Muscle of arm (tissue), 12 donors: ENCODE data around the gene ELL3. TPM values are rescaled to one million over a fixed set of nuclear protein-coding genes. Genes with fewer than 3 reads are reported as not detected.
"Not testable (repeated sequence)": the region's sequence is repeated elsewhere in the genome, so short reads cannot be mapped to it uniquely, and the experiment has no call there.

Source experiments
- DNase-seq: peaks from one replicate; pipeline ENCODE4 v3.0.0-alpha.2; 2013
- polyA plus RNA-seq, 12 donors: library from polyadenylated mRNA; unstranded; fragments of 120-200 nt; gene quantifications; one replicate each; pipeline ENCODE4 v1.2.1, GENCODE V29; 2013; ENCODE audit not compliant: insufficient read length in 12 of 12

ELL3 gene
- polyA plus RNA-seq, 12 donors = 1.7 to 6.3 (median 3.4) TPM; not detected in 2

DNA sequence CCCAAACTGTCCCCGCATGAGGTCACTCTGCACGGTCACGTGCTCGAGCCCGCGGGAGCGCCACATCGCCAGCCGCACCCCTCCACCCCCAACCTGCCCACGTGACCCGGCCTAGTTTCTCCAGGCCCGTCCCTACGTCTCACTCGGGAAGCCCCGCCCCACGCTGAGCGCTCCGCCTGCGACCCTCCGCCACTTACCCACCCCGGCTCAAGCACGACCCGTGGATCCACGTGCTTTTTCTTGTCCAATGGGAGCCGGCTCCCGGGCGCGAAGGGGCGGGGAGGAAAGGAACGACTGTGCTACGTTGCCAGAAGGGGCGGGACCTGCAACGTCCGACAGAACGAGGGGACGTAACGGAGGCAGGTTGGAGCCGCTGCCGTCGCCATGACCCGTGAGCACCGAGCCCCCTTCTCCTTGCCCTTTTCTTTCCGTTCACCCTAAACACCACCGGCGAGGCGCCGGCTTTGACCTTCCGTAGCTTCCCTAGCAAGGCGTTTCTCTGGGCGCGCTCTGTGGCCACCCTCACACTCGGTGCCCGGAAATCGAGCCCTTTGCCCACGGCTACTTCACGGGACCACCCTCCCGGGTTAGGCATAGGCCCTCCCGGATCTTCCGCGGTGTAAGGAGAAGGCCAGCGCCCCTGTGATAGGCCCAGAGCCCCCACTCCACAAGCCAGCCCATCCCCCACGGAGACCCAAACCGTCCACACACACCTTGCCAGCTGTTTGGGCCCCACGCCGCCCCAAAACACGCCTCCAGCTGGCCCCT lies 15.4 kb upstream of the ELL3 start, which contains the start of gene SERF2:
TSS of gene SERF2 (plus strand) at position 328 of the 768 bp plus-strand sequence. CDS start at position 385, 57 bp downstream.
- peak; percentile 100 for DNase-seq

DNA sequence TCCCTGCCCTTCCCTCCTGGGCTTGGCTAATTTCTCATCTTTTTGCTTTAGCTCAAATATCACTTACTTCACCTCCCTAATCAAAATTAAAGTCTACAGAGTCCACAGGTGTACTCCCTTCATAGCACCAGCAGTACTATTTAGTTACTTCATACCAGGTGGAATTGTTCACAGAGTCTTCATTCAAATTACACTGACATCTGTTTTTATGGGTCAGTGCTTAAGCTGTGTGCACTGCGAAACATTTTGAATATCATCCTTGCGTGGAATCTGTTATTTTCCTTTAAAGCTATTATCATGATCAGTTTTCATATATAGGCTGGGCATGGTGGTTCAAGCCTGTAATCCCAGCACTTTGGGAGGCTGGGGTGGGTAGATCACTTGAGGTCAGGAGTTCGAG lies 12.6 kb upstream of the ELL3 start:
- DNase-seq = no peak

- DNase-seq = no peak
Measured at GRCh38 chr15:43779016-43779415, 2.2 kb upstream of the ELL3 start.

- DNase-seq = peak; percentile 79
Measured at GRCh38 chr15:43777267-43777914, 625 bp upstream of the ELL3 start.

- peak; percentile 17 for DNase-seq
Measured at GRCh38 chr15:43776101-43776717, 557 bp downstream of the ELL3 start.

GRCh38 chr15:43775411-43775965 lies 1.3 kb downstream of the ELL3 start:
- no peak for DNase-seq

GRCh38 chr15:43774062-43774461 lies 2.7 kb downstream of the ELL3 start:
- no peak for DNase-seq

- no peak for DNase-seq
Measured at GRCh38 chr15:43772624-43773023, 4.1 kb downstream of the ELL3 start.

- DNase-seq = no peak
Measured at GRCh38 chr15:43771816-43772215, 5.0 kb downstream of the ELL3 start.

GRCh38 chr15:43769584-43770228 lies 7.1 kb downstream of the ELL3 start:
- DNase-seq = peak; percentile 31

GRCh38 chr15:43763819-43764446 lies 12.8 kb downstream of the ELL3 start:
- no peak for DNase-seq

DNA sequence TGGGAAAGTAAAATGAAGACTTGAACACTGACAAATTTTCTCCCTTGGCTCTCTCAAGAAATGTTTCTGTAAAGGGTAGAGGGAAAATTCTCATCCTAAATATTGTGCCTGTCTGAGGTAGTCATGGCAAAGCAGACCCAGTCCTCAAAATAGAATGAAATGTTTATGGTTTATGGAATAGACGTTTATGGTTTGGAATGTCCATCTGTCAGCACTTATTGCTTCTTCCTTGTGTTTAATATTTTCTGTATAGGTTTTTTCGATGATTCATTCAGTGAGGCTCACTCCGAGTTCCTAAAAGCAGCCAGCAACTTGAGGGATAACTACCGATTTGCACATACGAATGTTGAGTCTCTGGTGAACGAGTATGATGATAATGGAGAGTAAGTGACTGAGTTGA lies 13.9 kb downstream of the ELL3 start:
- no peak for DNase-seq

- DNase-seq = no peak
Measured at GRCh38 chr15:43751885-43752284, 24.9 kb downstream of the ELL3 start.

GRCh38 chr15:43749690-43750345 lies 26.9 kb downstream of the ELL3 start:
- no peak for DNase-seq

DNA sequence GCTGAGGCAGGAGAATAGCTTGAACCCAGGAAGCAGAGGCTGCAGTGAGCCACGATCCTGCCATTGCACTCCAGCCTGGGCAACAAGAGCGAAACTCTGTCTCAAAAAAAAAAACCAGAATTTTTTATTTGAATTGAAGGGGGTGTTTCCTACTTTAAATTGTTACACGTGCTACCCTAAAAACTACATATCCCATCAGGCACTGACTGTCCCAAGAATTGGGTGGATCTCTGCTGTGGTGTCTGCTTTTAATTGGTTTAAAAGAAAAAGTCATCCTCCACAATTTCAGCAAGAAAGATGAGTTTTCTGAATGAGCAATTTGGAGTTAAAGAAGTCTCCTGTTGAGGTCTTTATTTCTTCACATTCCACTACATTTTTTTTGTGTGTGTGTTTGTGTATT lies 28.4 kb downstream of the ELL3 start:
- no peak for DNase-seq

- not testable (repeated sequence) for DNase-seq
Measured at GRCh38 chr15:43746903-43747309, 29.9 kb downstream of the ELL3 start.

- peak; percentile 92 for DNase-seq
Measured at GRCh38 chr15:43746245-43746902, 30.4 kb downstream of the ELL3 start, which contains the start of gene PDIA3. TSS of gene PDIA3 (plus strand) at chr15:43746438. CDS start at chr15:43746540, 102 bp downstream.

GRCh38 chr15:43735416-43735815 lies 41.4 kb downstream of the ELL3 start:
- no peak for DNase-seq

DNA sequence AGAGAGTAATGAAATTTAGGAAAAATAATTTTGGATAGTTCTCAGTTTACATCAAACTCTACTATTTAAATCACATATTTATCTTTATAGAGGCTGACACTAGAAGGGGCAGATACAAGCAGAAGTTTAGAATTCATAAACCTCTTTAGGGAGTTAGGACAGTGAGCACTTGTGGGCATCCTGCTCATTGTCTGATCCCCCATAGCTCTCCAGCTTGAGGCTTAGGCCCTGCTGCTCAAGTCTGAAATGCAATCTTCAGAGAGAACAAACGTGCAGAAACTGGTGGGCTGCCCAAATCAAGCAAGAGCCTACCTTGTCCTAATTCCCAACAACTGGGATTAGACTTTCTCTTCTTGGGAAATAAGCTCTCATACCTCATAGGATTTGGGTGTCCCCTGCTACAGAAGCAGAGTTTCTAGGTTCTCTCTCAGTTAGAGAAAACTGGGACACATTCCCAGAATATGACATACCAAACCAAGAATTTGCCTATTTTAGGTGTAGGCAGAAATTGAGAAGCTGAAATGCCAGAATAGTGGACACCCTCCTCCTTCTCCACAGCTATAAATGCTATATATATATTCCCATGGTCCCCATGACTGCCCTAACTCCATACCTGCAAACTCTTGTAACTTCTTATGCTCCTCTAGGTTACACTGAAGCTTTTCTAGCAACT lies 48.6 kb downstream of the ELL3 start:
- DNase-seq = not testable (repeated sequence)

DNA sequence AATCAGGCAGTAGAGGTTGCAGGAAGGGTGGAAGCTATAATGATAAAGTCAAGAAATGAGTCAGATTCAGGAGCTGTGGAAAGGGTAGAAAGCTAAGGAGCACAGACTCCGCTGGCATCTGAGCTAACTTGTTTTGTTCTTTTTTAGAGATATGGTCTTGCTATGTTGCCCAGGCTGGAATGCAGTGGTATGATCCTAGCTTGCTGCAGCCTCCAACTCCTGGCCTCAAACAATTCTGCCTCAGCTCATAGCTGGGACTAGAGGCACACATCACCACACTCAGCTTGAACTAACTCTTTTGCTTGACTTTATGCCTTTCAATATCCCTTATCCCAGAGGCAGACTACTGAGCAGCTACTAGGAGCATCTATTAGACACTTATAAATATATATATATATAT lies 50.5 kb downstream of the ELL3 start:
- not testable (repeated sequence) for DNase-seq
